Pancreas (tissue), 10 donors: Measurements from ENCODE around the gene PFDN5. TPM values are rescaled to one million over a fixed set of nuclear protein-coding genes. Genes with fewer than 3 reads are reported as not detected.

Experiments
- ATAC-seq, 4 donors: fragments of 200-7000 bp; cut with Tn5 transposase; one replicate each; pipeline versions ENCODE4 v1.8.0 to v1.9.1; 2020; ENCODE audit warnings: mild to moderate bottlenecking in 4 of 4, moderate library complexity in 4 of 4
- DNase-seq, 6 donors: peaks; one replicate each; pipeline ENCODE4 v3.0.0-alpha.2; 2020
- FAIRE-seq: peaks from 2 replicates; lab custom pipeline; 2012; peaks lifted over from hg19 to GRCh38; lab: Jason Lieb, UNC
- H3K27ac ChIP-seq, 4 donors: fragments of 200-600 bp; sonication (generic); 1 replicate in 3 of 4; 2 replicates in 1 of 4; pipeline versions ENCODE4 v1.5.0 to v1.8.0; 2020
- H3K27me3 ChIP-seq, 4 donors: fragments of 200-600 bp; one replicate each; pipeline ENCODE4 v1.8.0; 2021
- H3K36me3 ChIP-seq, 3 donors: fragments of 200-600 bp; sonication (generic) in 1 of 3; one replicate each; pipeline versions ENCODE4 v1.5.0 to v1.8.0; 2020 to 2021
- H3K4me1 ChIP-seq, 3 donors: fragments of 200-600 bp; one replicate each; pipeline ENCODE4 v1.8.0; 2021
- H3K4me3 ChIP-seq, 4 donors: fragments of 200-600 bp; sonication (generic) in 2 of 4; one replicate each; pipeline versions ENCODE4 v1.5.0 to v1.8.0; 2020 to 2021
- H3K9me3 ChIP-seq, 4 donors: fragments of 200-600 bp; one replicate each; pipeline ENCODE4 v1.8.0; 2021
- WGBS, 2 donors: extraction: QIAGEN DNeasy Blood & Tissue Kit; methylation state at CpG; one replicate each; pipeline ENCODE4 v1.1.7; 2013; 5-methylcytosine and 5-hydroxymethylcytosine counted together
- intact Hi-C, 3 donors: fragments of 100-400 bp; cut with DNase I; formaldehyde crosslinking; loops; one replicate each; pipeline versions ENCODE4 v1.11.1 to v1.14.2; 2022
- polyA plus RNA-seq, 2 donors: library from polyadenylated mRNA; stranded (reverse); fragments of 200-250 nt; gene quantifications; one replicate each; pipeline ENCODE4 v1.2.3, GENCODE V29; 2013
- total RNA-seq, 6 donors: library from RNA; stranded (reverse); fragmentation: NEBNext Ultra II Directional in 4 of 6; extraction: Animal tissue kit (Norgen Biotek cat#: 25700) in 4 of 6; gene quantifications; one replicate each; pipeline versions ENCODE4 v1.2.1 to v1.2.4, GENCODE V29; 2021 to 2023
- TF ChIP-seq, protein P1 (sequence below), 4 donors: fragments of 200-600 bp; sonication (generic) in 3 of 4; IDR thresholded peaks; one replicate each; pipeline versions ENCODE4 v1.5.0 to v1.8.0; 2021; ENCODE audit warnings: antibody characterized with exemption in 4 of 4
- donor health status: healthy with polysubstance abuse.
- donor health status: DM: no; HTN: no; CAD: no; lungs with moderate emphysema.
- donor health status: DM: no; HTN: no; CAD: no.
- donor health status: control.
- donor health status: control.
- donor health status: Bipolar disorder and iron deficiency.
- donor health status: DM: yes; HTN: yes; CAD: no.
- donor health status: DM: no; HTN: no; CAD: no.
- donor health status: DM: no; HTN: no; CAD: no.
- donor health status: DM: yes; HTN: yes; CAD: no.

PFDN5 gene
- total and polyA plus RNA-seq, 8 donors, result 203 to 875 (median 244) TPM

DNA sequence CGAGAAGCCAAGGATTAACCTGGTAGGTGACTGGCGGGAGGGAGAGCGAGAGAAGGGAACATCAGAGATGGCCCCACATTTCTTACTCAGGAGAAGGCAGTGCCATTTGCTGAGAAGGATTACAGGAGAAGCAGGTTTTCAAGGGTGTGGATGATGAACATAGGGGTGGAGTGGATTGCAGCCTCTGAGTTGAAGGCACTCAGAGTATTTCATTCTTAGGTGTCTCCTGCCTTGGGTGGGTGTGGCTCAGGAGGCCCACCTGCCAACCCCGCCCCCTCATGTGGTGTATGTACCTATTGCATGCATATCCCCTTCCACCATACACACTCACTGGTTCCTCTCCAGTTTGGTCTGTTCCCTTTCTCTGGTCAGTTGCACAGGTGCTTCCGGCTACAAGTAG is 20.9 kb upstream of the PFDN5 start:
- TF ChIP-seq, protein P1, sequence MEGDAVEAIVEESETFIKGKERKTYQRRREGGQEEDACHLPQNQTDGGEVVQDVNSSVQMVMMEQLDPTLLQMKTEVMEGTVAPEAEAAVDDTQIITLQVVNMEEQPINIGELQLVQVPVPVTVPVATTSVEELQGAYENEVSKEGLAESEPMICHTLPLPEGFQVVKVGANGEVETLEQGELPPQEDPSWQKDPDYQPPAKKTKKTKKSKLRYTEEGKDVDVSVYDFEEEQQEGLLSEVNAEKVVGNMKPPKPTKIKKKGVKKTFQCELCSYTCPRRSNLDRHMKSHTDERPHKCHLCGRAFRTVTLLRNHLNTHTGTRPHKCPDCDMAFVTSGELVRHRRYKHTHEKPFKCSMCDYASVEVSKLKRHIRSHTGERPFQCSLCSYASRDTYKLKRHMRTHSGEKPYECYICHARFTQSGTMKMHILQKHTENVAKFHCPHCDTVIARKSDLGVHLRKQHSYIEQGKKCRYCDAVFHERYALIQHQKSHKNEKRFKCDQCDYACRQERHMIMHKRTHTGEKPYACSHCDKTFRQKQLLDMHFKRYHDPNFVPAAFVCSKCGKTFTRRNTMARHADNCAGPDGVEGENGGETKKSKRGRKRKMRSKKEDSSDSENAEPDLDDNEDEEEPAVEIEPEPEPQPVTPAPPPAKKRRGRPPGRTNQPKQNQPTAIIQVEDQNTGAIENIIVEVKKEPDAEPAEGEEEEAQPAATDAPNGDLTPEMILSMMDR (IDR thresholded peaks at IDR 0.05), result no peak
- FAIRE-seq, result no peak
- Histone ChIP-seq H3K27ac (no peak overlapping the region), H3K9me3 (no peaks in the 10 kb centered on the region), H3K27me3 (no peaks in the 10 kb centered on the region), H3K4me3 (no peak overlapping the region), H3K36me3 (no peaks in the 10 kb centered on the region), H3K4me1 (no peaks in the 10 kb centered on the region)
- no peak for DNase-seq
- ATAC-seq, result no peak
- 93 to 96% methylated on average over 5 of the region's 5 CpGs for WGBS, 2 donors
- intact Hi-C loops, result no loop called here

DNA sequence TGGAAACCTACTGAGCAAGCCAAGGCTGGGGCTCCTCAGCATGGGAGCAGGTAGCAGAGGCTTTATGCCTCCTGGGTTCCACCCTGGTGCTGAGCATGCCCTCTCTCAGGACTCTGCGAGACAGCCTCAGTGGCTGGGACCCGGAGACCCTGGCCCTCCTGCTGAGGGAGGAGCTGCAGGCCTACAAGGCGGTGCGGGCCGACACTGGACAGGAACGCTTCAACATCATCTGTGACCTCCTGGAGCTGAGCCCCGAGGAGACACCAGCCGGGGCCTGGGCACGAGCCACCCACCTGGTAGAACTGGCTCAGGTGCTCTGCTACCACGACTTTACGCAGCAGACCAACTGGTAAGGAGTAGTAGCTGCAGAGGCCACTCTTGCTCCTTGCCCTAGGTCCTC is 18.8 kb upstream of the PFDN5 start:
- FAIRE-seq (no peak), DNase-seq (no peak), ATAC-seq (no peak)
- TF ChIP-seq, protein P1 (IDR thresholded peaks at IDR 0.05), result no peak
- Histone ChIP-seq H3K27me3 (no peaks in the 10 kb centered on the region), H3K27ac (no peak overlapping the region), H3K4me3 (no peak overlapping the region), H3K9me3 (no peaks in the 10 kb centered on the region), H3K36me3 (no peaks in the 10 kb centered on the region), H3K4me1 (no peaks in the 10 kb centered on the region)
- WGBS, 2 donors, result 95 to 99% methylated on average over 11 of the region's 11 CpGs
- intact Hi-C loops, result no loop called here

DNA sequence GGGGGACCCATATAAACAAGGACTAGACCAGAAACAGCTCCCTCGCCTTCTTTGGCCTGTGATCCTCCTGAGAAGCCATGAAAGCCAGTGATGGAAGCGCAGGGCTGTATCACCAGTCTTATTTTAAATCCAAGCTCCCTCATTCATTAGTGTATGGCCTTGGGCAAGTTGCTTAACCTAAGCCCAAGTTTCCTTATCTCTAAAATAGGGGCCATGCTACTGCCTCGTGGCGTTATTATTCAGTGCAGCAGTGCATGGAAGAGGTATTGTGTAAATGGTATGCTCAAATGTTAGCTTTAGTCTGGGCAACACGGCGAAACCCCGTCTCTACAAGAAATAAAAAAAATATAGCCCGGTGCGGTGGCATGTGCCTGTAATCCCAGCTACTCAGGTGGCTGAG is 17.4 kb upstream of the PFDN5 start:
- Histone ChIP-seq H3K9me3 (no peaks in the 10 kb centered on the region), H3K36me3 (no peaks in the 10 kb centered on the region), H3K4me3 (no peak overlapping the region), H3K4me1 (no peaks in the 10 kb centered on the region), H3K27me3 (no peaks in the 10 kb centered on the region), H3K27ac (no peak overlapping the region)
- intact Hi-C loops, result no loop called here
- WGBS, 2 donors, result 84 to 86% methylated on average over 9 of the region's 9 CpGs
- ATAC-seq, result no peak
- TF ChIP-seq, protein P1 (IDR thresholded peaks at IDR 0.05), result no peak
- no peak for DNase-seq
- no peak for FAIRE-seq

DNA sequence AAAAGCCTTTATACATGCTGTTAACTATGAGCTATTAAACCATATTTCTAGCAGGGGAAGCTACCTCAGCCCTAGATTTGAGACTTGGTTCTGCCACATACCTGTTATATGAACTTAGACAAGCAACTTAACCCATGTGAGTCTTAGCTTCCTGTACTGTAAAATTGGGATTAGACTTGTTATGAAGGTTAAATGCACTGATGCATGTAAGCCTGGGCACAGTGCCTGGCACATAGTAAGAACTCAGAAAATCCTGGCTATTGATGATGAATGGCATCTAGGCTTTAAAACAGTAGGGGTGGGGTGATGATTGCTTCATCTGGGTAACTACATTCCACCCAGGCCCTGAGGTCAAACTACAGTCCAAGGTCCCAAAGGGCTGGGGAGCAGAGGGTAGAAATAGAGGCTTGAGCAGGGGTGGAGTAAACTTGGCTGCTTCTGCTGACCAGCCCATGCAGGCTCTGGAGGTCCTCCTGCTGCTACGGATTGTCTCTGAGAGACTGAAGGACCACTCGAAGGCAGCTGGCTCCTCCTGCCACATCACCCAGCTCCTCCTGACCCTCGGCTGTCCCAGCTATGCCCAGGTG is 16.0 kb upstream of the PFDN5 start:
- Histone ChIP-seq H3K27me3 (no peaks in the 10 kb centered on the region), H3K36me3 (no peaks in the 10 kb centered on the region), H3K27ac (no peak overlapping the region), H3K9me3 (no peaks in the 10 kb centered on the region), H3K4me1 (no peaks in the 10 kb centered on the region), H3K4me3 (no peak overlapping the region)
- FAIRE-seq, result no peak
- no peak for ATAC-seq
- WGBS, 2 donors, result 70 to 75% methylated on average over 3 of the region's 3 CpGs
- TF ChIP-seq, protein P1 (IDR thresholded peaks at IDR 0.05), result no peak
- DNase-seq, result no peak
- intact Hi-C loops, result no loop called here

DNA sequence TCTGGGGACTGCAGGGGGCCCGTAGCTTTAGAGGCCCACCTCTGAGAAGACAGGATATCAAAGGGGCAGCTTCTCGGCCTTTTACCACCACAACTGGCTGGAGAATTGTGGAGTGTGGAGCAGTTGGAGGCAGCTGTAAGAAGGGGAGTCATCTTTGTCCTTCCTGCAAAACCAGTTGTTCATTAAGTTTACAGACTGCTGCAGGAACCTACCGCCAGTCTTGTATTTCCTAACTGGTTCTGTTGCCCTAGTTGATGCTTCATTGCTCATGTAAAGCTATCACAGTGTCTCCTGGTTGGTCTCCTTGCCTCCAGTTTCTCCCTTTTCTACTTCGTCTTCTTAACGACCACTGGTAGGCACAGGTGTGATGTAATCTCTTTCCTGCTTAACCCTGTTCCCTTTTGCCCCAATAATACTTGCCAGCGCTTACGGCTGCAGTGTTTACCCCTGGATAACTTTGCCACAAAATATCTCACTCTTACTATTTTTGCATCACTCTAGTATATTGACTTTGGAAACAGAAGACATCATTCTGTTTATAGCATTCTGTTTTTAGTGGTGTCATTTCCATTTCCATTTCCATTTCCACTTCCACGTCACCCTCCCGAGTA is 15.3 kb upstream of the PFDN5 start:
- Histone ChIP-seq H3K9me3 (no peaks in the 10 kb centered on the region), H3K27me3 (no peaks in the 10 kb centered on the region), H3K27ac (no peak overlapping the region), H3K4me1 (no peaks in the 10 kb centered on the region), H3K4me3 (no peak overlapping the region), H3K36me3 (no peaks in the 10 kb centered on the region)
- TF ChIP-seq, protein P1 (IDR thresholded peaks at IDR 0.05), result no peak
- 88% methylated on average over 9 of the region's 9 CpGs for WGBS, 2 donors
- ATAC-seq, result no peak
- DNase-seq, result no peak
- FAIRE-seq, result no peak
- intact Hi-C loops, result loop anchor here in 1 of 3 donors (10.0 kb wide), 1 partner anchor 65 kb away; no protein-coding TSS in a partner anchor
